GM19397 (cell line): ENCODE results near the gene ZSCAN5B.
"Not testable (repeated sequence)": the region's sequence is repeated elsewhere in the genome, so short reads cannot be mapped to it uniquely, and the experiment has no call there.

Experiments
- ATAC-seq: cut with Tn5 transposase; IDR thresholded peaks from one replicate; pipeline ENCODE4 v1.9.1; 2021; ENCODE audit warnings: mild to moderate bottlenecking, moderate library complexity; ENCODE audit not compliant: unreplicated experiment

Gene ZSCAN5B

GRCh38 chr19:56176881-56177280, 20.7 kb downstream of the ZSCAN5B start:
- no peak for ATAC-seq

- ATAC-seq = not testable (repeated sequence)
These were observed 21.3 kb downstream of the ZSCAN5B start for GRCh38 chr19:56176310-56176709.

- ATAC-seq = not testable (repeated sequence)
These were observed 21.7 kb downstream of the ZSCAN5B start, which contains the start of gene GALP for GRCh38 chr19:56175861-56176307. Gene GALP, plus strand, starts transcription at chr19:56176008. Its CDS starts 1,101 bp downstream, at chr19:56177109.

GRCh38 chr19:56174550-56174949, 23.0 kb downstream of the ZSCAN5B start:
- no peak for ATAC-seq

GRCh38 chr19:56174086-56174485, 23.5 kb downstream of the ZSCAN5B start:
- no peak for ATAC-seq

DNA sequence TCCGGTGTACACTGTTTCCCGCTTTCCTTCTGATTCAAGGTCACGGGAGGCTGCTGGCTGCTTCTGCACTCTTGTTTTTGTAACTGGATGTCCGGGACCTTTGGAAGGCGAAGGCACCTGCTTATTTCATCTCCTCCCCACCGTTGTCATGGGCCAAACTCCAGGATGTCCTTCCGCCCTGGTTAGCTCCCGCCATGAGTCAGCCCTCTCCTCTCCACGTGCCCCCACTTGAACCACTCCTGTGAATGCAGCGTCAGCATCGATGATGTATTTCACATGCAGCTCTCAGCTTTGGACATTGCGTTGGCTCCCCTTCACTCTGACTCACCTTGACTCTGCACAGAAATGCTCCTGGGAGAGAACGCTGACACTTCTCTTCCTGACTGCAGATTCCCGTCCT, 27.3 kb downstream of the ZSCAN5B start:
- no peak for ATAC-seq

DNA sequence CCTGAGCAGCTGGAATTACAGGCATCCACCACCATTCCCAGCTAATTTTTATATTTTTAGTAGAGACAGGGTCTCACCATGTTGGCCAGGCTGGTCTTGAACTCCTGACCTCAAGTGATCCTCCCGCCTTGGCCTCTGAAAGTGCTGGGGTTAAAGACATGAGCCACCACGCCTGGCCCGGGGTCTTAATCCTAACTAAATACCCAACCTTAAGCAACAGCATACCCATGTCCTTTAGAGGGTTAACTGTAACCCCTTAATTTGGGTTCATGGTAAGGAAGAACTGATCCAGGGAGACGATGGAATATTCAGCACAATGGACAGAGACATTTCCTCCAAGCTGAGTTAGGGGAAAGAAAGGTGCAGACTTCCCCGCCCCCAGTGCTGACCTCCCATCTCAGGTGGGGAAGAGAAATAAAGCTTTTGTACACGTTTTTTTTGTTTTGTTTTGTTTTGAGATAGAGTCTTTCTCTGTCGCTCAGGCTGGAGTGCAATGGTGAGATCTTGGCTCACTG, 30.5 kb downstream of the ZSCAN5B start:
- no peak for ATAC-seq

- ATAC-seq = no peak
These were observed 34.5 kb downstream of the ZSCAN5B start for GRCh38 chr19:56163097-56163496.

- no peak for ATAC-seq
These were observed 35.3 kb downstream of the ZSCAN5B start for GRCh38 chr19:56162258-56162657.

- ATAC-seq = no peak
These were observed 36.0 kb downstream of the ZSCAN5B start for GRCh38 chr19:56161534-56161933.

GRCh38 chr19:56159622-56160271, 37.8 kb downstream of the ZSCAN5B start:
- ATAC-seq = no peak

- ATAC-seq = no peak
These were observed 38.5 kb downstream of the ZSCAN5B start for GRCh38 chr19:56159009-56159559.

GRCh38 chr19:56158170-56158757, 39.3 kb downstream of the ZSCAN5B start:
- no peak for ATAC-seq

DNA sequence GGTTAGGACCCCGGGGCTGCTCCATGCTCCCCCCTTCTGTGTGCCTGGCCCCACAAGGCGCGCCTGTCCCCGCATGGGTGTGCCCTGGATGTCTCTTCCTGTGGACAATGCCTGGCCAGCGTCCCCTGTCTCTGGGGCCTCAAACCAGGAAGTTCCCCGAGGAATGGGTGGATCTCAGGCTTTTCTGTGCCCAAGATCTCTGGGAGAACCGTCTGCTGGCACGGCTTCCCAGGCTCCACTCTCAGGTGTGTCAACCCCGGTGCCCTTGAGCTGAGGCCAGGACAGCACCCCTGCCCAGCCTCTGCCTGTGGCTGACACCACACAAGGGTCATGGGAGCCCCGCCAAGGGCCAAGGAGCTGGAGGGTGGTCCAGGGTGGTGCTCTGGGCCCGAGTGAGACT, 40.8 kb downstream of the ZSCAN5B start:
- ATAC-seq = no peak

DNA sequence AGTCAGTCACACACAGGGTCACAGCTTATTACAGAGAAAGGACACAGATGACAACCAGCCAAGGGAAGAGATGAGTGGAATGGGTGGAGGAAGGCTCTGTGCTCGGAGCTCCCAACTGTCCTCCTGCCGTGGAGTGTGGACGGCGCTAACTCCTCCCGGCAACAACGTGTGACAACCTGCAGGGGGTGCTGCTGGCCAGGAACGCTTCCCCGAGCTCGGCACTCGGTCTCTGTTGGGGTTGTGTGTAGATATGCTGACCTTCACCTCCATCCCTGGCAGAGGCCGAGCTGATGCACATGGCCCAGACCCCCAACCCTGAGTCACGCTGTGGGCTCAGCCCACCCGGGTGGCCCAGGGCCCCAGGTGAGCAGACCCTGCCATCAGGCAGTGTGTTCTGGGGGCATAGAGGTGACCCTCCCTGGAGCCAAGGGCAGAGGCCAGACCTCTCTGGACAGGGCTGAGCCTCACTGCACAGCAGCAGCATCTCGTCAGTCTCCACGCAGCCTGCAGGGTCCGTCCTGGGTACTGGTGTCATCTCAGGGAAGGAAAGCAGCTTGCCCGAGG, 42.4 kb downstream of the ZSCAN5B start:
- ATAC-seq = no peak

DNA sequence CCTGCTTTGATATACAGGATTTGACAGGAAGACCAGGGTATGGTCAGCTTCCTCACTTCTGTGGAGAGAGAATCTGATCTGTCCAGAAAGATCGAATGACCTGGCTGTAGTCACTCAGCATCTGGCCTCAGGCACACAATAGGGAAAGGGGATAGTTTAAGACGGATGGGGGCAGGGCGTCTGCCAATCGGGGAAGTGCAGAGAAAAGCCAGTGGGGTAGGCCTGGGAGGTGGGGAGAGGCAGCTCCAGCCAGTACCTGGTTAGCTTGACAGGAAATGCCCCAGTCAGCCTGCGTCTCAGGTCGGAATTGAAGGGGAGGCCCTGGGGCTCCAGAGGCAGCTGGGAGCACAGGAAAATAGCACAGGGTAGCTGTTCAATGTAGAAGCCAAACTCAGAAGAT, 44.1 kb downstream of the ZSCAN5B start:
- ATAC-seq = no peak

- ATAC-seq = no peak
These were observed 44.9 kb downstream of the ZSCAN5B start for GRCh38 chr19:56152644-56153043.

- ATAC-seq = no peak
These were observed 47.2 kb downstream of the ZSCAN5B start for GRCh38 chr19:56150358-56150757.

GRCh38 chr19:56149656-56150038, 47.9 kb downstream of the ZSCAN5B start:
- ATAC-seq = no peak

GRCh38 chr19:56148955-56149655, 48.5 kb downstream of the ZSCAN5B start:
- not testable (repeated sequence) for ATAC-seq

DNA sequence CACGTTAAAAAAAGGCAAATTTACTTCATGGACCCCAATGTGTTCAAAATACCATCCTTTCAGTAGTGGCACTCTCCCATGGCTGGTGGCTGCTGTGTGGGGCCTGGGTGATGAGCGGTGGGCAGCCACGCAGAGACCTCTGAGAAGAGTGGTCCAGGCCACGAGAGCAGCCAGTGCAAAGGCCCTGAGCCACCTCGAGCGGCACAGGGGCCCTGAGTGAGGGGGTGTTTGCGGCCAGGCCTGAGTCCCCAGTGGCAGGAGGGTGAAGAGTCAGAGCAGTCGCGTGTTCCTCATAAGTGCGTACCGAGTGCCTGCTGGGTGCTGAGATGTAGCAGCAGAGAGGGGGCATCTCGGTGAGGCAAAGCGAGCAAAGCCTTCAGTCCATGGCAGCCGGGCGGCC, 49.5 kb downstream of the ZSCAN5B start:
- no peak for ATAC-seq
